Astrocyte of the cerebellum (primary cell): Measurements from ENCODE around the gene SYNPO2L.

Experiments
- DNase-seq: peaks from one replicate; pipeline ENCODE4 v3.0.0-alpha.2; 2011; ENCODE audit warnings: low read depth
- H3K4me3 ChIP-seq: 2 replicates; pipeline ENCODE4 v1.5.1; 2011; ENCODE audit warnings: mild to moderate bottlenecking, low read depth, low read length, moderate library complexity
- CTCF ChIP-seq: IDR thresholded peaks from 2 replicates; pipeline ENCODE4 v1.5.1; 2012; ENCODE audit warnings: low read length, low read depth, moderate library complexity, mild to moderate bottlenecking; ENCODE audit errors: missing control alignments
- in situ Hi-C: cut with HindIII; loops from 2 replicates; pipeline ENCODE4 v1.10.0; 2017; ENCODE audit warnings: low sequenced_read_pairs

Gene SYNPO2L

GRCh38 chr10:73614720-73615119 is 41.1 kb downstream of the SYNPO2L start:
- TF ChIP-seq CTCF = no peak
- in situ Hi-C loops = no loop called here
- H3K4me3 ChIP-seq = no peak overlapping the region
- DNase-seq = no peak

GRCh38 chr10:73609116-73609515 is 46.7 kb downstream of the SYNPO2L start:
- in situ Hi-C loops = no loop called here
- DNase-seq = no peak
- H3K4me3 ChIP-seq = no peak overlapping the region
- no peak for TF ChIP-seq CTCF

GRCh38 chr10:73601486-73601921 is 54.3 kb downstream of the SYNPO2L start:
- TF ChIP-seq CTCF = no peak
- DNase-seq = no peak
- in situ Hi-C loops = loop anchor here (5.0 kb wide), 1 partner anchor 46 kb away; no protein-coding TSS in a partner anchor
- H3K4me3 ChIP-seq = no peak overlapping the region

- TF ChIP-seq CTCF = no peak
- DNase-seq = no peak
- H3K4me3 ChIP-seq = no peak overlapping the region
- in situ Hi-C loops = no loop called here
Measured at GRCh38 chr10:73597346-73597745, 58.5 kb downstream of the SYNPO2L start.
